Stimulated activated CD8-positive, alpha-beta memory T cell treated with anti-CD3 and anti-CD28 coated beads, Interleukin-12 subunit alpha, Interleukin-12 subunit beta, amount 100 ng/mL, for 24 hours (primary cell): ENCODE results near the gene CALML4.
"Not testable (repeated sequence)": the region's sequence is repeated elsewhere in the genome, so short reads cannot be mapped to it uniquely, and the experiment has no call there.

Source experiments
- DNase-seq: peaks from one replicate; pipeline ENCODE4 v3.0.0-alpha.2; 2020; ENCODE audit errors: extremely low read depth

CALML4 gene

DNA sequence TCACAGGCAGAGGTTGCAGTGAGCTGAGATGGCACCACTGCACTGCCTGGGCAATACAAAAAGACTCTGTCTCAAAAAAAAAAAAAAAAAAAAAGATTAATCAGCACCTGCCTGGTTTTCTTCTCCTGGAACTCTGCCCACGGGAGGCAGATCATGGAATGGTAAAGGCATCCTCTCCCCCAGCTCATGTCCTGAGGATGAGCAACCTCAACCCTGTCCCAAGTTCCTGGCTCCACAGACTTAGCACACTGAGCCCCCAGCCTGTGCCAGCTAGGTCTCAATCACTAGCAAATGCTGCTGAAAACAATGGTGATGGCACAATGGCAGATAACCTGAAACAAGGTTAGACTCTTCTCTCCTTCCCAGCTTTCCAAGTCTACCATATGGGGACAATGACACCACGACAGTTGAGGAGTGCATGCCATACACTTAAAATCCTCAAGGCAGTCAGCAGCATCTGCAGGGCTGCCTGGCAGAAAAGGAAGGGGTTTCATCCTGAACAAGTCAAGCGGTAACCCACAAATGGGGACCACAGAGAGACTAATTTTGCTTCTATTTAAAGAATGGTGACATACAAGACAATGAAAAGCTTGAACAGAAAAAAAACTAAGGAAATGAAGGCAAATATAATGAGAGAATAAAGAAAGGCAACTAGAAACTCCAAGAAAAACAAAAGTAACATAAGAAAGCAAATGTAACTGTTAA, 19.6 kb upstream of the CALML4 start:
- DNase-seq, result no peak

DNA sequence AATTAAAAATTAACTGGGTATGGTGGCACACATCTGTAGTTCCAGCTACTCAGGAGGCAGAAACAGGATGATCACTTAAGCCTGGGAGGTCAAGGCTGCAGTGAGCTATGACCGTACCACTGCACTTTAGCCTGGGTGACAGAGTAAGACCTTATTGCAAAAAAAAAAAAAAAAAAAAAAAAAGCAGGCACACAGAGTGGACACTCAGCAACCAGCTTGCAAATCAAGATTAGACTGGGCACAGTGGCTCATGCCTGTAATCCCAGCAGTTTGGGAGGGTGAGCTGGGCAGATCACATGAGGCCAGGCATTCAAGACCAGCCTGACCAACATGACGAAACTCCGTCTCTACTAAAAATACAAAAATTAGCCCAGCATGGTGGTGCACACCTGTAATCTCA, 19.0 kb upstream of the CALML4 start:
- DNase-seq, result no peak

DNA sequence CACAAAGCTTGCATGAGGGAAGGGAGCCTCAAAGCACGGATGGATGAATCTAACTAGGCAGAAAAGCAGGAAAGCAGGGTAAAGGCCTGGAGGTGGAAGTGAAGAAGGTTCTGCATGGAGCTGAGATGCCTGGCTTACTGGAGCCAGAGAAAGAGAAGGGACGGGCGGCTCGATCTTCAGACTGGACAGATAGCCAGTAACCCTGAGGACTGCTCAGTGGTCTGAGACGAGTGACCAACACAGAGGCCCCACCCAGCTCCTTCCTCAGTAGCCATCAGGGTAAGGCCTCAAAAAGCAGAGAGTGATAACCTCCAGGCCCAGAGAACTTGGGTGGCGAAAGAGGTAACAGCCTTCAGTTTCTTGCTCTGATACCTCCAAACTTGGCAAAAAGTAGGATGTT, 18.0 kb upstream of the CALML4 start:
- no peak for DNase-seq

DNA sequence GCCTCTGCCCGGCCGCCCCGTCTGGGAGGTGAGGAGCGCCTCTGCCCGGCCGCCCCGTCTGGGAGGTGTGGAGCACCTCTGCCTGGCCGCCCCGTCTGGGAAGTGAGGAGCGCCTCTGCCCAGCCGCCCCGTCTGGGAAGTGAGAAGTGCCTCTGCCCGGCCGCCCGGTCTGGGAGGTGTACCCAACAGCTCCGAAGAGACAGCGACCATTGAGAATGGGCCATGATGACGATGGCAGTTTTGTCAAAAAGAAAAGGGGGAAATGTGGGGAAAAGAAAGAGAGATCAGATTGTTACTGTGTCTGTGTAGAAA, 17.3 kb upstream of the CALML4 start:
- not testable (repeated sequence) for DNase-seq

DNA sequence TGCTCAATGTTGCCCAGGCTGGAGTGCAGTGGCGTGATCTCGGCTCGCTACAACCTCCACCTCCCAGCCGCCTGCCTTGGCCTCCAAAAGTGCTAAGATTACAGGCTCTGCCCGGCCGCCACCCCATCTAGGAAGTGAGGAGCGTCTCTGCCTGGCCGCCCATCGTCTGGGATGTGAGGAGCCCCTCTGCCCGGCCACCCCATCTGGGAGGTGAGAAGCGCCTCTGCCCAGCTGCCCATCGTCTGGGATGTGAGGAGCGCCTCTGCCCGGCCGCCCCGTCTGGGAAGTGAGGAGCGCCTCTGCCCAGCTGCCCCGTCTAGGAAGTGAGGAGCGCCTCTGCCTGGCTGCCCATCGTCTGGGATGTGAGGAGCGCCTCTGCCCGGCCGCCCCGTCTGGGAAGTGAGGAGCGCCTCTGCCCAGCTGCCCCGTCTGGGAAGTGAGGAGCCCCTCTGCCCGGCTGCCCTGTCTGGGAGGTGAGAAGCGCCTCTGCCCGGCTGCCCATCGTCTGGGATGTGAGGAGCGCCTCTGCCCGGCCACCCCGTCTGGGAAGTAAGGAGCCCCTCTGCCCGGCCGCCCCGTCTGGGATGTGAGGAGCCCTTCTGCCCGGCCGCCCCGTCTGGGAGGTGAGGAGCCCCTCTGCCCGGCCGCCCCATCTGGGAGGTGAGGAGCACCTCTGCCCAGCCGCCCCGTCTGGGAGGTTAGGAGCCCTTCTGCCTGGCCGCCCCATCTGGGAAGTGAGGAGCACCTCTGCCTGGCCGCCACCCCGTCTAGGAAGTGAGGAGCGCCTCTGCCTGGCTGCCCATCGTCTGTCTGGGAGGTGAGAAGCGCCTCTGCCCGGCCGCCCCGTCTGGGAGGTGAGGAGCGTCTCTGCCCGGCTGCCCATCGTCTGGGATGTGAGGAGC, 16.6 kb upstream of the CALML4 start:
- DNase-seq, result not testable (repeated sequence)

DNA sequence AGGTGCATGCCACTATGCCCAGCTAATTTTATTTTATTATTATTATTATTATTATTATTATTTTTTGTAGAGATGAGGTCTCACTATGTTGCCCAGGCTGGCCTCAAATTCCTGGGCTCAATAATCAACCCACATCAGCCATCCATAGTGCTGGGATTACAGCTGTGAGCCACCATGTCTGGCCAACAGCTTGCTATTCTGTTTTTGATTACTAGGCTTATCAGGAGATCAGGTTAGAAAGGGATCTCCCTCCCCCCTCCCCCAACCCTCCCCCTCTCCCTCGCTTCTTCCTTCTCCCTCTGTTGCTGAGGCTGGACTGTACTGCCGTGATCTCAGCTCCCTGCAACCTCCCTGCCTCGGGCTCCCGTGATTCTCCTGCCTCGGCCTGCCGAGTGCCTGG, 15.8 kb upstream of the CALML4 start:
- no peak for DNase-seq

DNA sequence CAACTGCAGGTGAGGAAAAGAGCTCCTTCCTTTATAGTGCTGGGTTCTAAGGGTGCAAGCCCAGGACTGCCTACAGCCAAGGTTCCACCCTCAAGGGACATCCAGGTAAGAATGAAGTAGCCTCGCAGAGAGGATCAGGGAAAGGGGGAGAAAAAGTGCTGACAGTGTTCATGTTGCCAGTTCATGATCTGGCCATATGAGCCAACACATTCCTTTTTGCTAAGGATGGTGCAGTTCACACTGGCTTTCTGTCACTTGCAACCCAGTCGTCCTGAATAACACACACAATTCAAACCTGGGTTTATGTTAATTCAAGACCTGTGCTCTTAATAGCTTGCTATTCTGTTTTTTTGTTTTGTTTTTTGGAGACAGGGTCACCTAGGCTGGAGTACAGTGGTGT, 15.4 kb upstream of the CALML4 start:
- no peak for DNase-seq

DNA sequence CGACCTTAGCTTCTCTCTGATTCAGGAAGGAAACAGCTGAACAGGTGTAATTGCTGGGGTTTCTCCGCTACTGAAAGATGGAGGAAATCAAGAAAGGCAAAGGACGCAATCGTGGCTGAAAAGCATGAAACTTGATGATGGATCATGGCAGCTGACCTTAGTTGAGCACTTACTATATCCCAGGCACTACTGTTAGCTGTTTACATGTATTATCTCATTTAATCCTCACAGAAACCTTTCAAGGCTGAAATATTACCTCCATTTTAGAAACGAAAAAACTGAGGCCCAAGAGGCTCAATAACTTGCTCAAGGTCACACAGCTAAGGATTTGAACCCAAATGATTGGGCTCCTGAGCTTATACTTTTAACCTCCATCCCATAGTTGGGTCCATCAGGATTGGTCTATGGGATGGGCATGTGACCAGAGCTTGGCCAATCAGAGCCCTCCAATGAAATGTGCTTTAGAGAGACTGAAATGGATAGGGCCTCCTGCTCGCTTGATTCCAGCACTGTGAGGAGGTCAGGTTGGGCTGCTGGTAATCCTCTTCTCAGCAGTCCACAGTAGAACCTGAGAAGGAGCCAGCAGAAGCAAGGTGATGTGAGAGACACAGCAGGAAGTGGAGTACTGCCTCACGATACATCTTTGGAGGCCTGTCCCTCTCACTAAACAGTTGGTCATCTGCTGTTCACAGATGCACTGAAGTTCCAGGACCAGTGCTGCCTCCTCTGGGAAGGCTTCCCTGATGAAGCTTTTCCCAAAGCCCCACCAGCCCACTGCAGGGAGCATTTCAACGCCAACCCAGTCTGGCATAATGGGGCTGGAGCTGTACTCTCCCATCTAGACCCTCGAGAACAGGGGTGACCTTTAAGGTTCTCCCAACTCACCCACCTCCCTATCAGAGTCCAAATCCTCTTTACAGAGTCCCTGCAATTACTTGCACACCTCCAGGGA, 14.0 kb upstream of the CALML4 start:
- DNase-seq, result no peak

DNA sequence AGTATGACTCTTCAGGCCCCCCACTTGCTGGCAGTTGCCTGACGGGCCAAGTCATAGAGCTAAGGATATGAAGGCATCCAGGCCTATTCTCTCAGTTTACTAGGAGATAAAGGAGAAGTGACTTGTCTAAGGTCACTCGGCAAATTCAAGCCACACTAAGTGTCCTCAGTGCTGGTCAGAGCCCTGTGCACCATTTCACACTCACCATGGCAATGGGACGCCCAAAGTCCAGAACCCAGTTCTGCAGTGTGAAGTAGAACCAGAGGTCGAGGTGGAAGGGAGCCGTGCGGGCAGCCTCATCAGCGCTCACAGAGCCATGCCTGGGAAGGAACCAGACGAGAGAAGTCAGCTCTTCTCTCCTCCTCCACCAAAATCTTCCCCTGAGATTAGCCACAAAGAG, 13.2 kb upstream of the CALML4 start:
- no peak for DNase-seq

DNA sequence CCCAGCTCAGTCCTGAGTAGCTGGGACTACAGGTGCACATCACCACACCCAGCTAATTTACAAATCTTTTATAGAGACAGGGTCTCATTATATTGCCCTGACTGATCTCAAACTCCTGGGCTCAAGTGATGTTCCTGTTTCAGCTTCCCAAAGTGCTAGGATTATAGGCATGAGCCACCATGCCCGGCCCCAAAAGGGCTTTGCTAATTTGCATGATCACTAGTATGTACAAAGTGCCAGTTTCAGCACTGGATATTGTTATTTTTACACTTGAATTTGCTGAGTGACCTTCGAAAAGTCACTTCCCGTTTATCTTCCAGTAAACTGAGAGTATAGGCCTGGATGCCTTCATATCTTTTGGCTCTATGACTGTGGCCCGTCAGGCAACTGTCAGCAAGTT, 12.2 kb upstream of the CALML4 start:
- DNase-seq, result no peak

DNA sequence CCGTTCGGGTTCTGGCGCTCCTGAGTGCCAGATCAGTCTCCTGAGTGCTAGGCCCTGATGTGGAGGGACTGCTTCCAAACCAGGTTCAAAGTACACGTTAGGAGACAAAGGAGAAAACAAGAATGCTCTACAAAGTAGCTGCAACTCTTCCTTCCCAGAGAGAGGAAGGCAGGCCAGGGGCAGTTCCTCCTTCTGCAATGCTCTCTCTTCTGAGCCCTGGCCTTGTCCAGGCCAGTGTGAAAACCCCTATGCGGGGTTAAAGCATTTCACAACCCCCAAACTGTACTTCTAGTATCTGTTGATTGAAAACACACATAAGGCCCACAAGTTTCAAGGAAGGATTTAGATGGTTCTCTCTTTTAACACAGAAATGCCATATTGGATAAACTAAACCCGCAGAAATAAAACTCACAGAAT, 9.7 kb upstream of the CALML4 start:
- DNase-seq, result no peak

DNA sequence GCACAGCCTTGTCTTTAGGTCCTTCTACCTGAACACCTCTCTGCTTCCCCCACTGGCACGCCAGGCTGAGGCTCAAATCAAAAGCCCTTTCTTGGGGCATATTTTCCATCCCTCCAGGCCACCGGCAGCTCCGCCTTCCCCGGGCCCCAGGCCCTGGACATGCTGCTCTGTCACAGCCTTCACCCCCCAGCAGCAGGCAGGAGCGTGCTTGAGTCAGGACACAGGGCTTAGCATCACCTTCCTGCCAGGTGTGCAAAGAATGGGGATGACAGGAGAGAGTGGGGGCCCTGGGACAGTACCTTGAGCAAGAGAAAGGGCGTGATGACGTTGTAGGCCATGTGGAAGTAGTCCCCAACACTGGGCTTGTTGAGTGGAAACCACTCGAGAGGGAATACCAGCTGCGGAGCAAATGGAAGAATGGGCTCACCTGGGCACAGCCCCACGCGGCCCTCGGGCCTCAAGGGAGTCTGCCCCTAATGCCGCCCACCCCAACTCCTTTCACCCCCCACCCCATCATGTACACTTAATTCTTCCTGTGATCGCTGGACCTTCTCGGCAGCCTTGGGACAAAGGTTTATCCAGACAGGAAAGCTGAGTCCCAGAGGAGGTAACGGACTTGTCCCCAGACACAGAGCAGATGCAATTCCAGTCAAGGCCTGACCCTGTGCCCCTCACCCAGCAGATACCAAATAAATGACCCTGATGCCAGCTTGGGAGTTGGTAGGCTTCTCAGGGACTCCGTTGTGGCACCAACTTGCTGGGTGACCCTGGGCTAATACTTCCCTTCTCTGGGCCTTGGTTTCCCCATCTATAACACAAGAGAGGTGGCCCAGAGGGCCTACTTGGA, 9.1 kb upstream of the CALML4 start:
- no peak for DNase-seq

DNA sequence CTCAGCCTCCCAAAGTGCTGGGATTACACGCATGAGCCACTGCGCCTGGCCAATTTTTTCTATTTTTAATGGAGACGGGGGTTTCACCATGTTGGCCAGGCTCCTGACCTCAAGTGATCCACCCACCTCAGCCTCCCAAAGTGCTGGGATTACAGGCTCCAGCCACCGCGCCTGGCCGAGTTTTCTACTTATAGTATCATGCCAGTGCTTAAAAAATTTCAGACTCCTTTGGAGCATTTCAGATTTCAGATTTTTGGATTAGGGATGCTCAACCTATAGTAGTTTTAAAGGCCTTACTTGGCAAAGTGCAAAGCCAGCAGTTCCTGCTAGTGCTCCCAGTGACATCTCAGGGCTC, 8.3 kb upstream of the CALML4 start:
- DNase-seq, result not testable (repeated sequence)

DNA sequence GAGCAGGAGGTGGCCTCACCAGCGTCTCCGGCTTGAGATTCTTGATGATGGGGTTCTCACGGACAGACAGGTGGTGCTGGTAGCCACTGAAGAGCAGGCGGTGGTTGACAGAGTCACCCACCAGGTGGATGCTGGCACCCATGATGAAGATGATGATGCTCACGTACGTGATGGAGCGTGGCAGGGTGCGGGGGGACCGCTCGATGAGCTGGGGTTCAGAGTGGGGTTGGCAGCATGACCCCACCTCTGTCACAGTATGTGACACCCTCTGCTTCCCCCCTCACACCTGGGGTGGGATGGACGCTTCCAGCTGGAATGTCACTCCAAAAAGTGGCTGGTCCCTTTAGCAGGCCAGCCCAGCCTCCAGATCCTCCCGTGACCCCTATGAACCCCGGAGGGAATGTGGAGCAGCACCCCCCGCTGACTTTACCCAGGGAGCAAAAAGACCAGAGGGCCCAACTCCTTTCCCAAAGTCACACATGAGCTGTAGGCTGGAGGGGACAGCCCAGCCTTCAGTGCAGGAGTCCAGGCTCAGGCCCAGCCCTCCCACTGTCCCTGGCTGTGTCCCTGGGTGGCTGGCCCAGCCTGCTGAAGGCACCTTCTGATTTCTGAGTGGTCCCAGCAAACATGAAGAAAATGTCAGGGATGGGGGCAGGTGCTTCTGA, 6.7 kb upstream of the CALML4 start:
- DNase-seq, result no peak

DNA sequence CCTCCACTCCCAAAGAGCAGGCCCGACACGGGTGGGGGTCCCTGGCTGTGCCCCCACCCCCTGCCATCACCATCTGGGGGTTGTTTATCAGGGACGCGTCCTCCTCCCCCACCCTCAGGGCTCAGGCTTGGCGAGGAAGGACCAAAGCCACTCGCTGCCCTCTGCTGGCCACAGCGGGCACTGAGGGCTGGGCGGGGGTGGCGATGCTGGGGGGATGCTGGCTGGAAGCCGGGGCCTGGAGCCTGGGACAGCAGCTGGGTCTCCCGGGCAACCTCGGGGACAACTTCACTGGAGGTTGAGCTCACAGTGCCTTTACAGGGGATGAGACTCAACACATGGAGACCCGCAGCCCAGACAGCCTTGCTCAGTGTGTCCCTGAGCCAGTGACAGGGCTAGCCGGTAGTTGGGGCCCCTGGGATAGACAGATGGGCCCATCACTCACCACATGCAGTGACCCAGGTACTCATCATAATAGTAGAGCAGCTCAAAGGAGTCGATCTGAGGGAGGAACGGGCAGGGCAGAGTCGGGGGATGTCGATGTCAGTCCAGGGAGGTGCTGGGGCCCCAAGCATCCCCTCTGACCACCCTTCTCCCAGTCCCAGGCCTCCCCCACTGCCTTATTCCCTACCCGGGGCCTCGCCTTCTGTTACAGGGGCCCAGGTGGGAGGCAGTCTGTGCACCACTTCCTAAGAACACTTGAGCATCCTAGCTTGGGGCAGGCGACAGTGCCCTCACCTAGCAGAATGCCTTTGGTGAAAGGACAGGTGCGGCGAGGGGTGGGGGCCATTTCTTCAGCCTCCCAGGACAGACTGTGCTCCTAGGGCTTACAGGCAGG, 5.9 kb upstream of the CALML4 start:
- no peak for DNase-seq

DNA sequence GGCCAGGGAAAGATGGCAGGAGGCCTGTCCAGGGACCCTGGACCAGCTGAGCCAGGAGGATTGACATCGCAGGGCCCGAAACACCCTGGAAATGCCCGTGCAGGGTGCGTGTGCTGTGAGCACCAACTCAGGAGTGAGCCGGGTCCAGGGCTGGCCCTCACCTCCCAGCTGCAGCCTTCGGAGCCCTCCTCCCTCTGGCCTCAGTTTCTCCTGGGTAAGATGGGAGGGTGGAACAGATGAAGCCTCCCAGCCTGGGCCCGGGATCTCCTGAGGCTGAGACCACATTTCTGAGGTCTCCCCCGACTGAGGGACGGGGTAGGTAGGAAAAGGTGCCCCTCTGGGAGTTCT, 5.3 kb upstream of the CALML4 start:
- DNase-seq, result no peak

DNA sequence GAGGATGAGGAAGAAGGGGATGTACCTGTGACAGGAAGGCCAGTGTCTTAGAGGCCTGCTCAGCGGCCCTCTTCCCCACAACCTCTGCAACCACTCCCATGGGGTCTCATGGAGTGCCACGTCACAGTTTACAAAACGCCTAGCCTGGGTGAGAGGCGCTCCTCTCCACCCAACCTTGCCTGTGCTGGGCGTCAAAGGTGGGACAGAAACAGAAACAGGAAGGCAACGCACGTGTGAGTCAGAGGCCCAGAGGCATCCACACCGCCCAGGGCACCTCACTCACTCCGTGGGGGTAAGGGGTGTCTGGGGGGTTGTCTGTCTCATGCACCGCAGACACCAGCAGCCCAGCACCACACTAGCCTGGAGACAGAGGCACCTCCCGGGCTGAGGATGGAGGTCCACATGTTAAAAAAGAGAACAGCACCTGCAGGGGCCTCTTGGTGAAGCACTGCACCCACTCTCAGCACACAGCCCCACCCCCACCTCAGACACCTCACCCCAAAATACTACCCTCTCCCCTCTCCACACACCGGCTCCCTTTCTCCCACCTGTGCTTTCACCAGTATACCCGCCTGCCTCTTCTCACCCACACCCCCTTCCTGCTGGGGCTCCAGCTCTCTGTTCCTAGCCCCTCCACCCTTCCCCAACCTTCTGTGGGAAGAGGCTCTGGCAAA, 4.7 kb upstream of the CALML4 start:
- no peak for DNase-seq

DNA sequence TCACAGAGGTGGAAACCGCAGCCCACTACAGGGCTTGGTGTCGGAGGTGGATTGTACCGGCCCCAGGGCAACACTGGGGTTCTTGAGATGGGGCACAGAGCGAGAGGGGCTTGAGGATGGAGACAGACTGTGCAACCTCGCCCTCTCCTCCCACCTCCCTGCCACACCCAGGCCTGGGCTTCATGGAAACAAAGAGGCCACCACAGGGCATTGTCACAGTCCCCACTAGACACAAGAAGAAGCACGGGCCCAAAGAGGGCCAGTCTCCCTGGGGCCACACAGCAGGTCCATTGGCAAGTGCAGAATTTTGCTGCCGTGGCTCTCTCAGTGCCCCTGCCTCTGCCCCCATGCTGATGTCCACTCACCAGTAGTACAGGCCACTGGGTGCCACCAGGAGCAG, 4.1 kb upstream of the CALML4 start:
- DNase-seq, result no peak

DNA sequence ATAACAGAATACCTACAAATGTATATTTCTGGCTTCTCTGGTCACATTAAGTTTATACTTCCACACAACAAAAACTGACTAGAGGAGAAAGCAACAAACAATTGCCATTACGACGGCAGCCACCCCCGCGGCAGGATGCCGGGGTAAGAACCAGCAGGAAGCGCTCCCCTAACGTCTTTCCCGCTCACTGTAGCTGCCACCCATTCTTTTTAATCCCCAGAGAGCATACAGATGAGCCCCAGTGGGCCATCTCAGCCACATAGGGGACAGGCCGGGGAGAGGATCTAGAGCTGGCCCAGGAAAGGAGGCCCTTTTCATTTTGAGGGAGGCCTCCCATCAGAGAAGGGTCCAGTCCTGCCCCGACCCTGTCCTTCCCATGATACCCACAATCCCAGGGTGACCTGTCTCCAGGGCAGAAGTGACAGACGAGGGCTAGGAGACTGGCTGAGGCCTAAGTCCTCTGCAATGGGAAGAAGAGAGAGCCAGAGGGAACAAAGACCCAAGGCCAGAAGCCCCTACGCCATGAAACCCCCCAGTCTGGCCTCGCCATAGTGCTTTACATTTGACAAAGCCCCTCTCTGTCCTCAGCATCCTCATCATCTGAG, 3.6 kb upstream of the CALML4 start:
- no peak for DNase-seq
